SKM-1 (cell line): Measurements from ENCODE around the gene FGD6.
A peak's percentile ranks its signal among the peaks of the same experiment; 100 is the strongest.
"Not testable (repeated sequence)": the region's sequence is repeated elsewhere in the genome, so short reads cannot be mapped to it uniquely, and the experiment has no call there.

ENCODE experiments used
- DNase-seq: peaks from one replicate; lab custom pipeline; 2025; ENCODE audit not compliant: unreplicated experiment; lab: John Stamatoyannopoulos, UW

The FGD6 gene

DNA sequence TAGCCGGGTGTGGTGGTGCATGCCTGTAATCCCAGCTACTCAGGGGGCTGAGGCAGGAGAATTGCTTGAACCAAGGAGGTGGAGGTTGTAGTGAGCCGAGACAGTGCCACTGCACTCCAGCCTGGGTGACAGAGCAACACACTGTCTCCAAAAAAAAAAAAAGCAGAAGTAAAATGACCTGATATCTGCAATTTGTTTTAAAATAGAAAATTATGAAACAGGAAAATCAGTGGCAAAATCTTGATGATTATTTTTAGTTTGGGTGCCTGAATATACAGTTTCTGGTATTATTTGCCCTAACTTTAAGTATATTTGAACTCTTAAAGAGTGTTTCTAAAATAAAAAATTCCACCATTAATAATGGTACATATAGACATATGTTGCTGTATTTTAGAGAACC lies 121.4 kb downstream of the FGD6 start:
- not testable (repeated sequence) for DNase-seq

DNA sequence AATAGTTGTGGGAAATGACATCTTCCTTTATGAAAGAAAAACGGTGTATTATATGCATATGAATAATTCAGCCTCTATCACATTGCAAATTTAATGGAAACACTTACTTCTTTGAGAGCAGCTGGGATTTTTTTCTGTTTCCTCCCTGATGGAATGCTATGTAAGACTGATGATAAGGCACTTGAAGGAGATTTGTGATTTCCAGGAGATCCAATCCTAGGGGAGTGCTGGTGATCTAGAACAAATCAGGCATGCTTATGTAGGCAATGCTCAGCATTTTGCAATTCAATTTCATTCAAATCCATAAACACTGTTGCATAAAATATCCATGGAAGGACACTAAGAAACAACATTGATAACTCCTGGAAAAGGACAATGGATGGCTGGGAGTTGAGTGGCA lies 127.8 kb downstream of the FGD6 start:
- no peak for DNase-seq

DNA sequence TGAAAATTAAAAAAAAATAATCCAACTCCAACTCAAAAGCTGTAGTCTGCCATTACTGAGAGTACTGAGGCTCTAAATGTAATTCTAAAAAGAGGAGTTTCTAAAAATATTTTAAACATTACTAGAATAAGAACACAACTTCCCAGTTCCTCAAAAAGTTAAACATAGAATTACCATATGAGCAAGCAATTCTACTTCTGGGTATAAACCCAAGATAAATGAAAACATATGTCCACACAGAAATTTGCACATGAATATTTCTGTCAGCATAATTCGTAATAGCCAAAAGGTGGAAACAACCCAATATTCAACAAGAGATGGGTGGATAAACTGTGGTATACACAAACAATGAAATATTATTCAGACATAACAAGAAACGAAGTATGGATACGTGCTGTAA lies 128.9 kb downstream of the FGD6 start:
- DNase-seq = no peak

DNA sequence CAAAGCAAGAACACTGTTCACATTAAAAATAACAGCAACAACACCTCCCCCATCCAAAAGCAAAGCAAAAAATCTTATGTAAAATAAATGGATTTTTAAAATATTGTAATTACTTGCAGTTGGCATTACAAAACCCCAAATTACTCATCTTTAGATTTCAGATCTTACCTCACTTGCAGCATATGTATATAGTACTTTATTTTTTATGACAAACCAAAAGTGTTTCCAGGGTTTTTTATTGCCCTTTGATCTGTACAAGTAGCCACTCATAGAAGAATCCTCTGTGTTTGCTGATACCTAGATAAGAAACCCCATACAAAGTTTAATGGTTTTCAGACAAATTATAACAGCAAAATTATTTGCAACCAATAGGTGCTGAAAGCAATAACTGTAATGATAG lies 131.7 kb downstream of the FGD6 start:
- DNase-seq = no peak

DNA sequence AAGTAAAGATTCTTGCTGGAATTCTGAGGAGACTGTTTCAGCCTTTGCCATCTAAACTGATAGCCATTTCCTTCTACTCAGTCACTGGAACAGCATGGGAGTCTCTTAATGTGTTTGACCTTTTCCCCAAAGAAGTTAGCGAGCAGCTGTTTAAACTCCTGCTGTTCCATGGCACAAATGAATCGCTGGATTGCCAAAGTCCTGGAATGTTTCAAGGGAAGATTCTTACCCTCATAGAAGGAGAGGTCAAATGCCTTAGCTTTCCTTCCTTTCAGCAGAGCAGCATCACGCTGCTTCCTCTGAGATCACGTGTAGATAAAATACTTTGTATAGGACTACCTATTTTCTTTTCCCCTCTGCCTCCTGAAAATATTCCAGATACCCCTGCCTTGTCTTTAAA lies 133.3 kb downstream of the FGD6 start:
- no peak for DNase-seq

DNA sequence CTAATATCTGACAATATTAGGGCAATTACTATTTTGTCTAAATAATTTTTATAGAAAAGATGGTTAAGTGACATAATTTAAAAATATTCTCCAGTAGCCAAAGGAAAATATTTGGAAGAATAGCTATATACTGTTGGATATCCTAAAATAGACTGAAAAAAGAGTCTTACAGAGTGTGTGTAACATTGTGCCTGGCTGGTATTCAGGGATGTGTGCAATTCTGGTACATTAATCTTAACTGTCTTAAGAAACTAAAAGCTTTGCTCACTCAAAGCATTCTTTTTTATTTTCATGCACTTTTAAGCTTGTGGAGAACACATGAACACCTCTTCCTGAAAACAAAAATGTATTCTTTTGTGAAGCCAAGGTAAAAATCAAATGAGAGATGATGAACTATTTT lies 133.8 kb downstream of the FGD6 start:
- DNase-seq = no peak

DNA sequence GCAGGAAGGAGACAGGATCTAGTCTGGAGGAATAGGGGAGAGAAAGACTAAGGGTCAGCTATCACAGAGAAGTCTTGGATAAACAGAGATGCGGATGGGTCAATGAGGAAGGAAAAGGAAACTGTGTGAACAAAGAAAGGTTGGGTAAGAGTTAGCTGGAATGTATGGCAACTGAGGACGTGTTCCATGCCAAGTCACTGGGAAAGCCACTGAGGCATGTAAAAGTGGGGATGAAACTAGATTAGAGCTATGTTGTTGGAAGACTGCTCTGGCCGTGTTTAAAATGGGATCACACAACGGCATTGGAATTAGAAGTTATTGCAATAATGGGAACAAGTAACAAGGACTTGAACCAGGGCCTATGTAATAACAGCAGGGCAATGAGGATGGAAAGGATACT lies 139.9 kb downstream of the FGD6 start:
- DNase-seq = no peak

DNA sequence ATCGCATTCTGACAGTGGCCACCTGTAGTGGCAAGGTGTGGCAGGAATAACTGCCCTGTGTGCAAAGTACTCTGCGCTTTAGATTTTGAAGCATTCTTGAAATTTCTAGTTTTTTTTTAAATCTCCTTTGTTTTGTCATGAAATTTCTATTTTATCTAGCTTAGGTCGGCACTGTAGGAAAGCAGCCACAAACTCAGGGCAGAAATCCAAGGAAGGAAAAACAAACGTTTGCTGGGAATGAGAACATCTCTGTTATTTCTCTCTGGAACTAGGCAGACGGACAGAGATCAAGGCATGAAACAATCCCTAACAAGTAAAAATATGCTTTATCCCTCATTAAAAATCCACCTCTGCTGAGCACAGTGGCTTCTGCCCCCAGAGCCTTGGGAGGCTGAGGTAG lies 142.5 kb downstream of the FGD6 start:
- no peak for DNase-seq

DNA sequence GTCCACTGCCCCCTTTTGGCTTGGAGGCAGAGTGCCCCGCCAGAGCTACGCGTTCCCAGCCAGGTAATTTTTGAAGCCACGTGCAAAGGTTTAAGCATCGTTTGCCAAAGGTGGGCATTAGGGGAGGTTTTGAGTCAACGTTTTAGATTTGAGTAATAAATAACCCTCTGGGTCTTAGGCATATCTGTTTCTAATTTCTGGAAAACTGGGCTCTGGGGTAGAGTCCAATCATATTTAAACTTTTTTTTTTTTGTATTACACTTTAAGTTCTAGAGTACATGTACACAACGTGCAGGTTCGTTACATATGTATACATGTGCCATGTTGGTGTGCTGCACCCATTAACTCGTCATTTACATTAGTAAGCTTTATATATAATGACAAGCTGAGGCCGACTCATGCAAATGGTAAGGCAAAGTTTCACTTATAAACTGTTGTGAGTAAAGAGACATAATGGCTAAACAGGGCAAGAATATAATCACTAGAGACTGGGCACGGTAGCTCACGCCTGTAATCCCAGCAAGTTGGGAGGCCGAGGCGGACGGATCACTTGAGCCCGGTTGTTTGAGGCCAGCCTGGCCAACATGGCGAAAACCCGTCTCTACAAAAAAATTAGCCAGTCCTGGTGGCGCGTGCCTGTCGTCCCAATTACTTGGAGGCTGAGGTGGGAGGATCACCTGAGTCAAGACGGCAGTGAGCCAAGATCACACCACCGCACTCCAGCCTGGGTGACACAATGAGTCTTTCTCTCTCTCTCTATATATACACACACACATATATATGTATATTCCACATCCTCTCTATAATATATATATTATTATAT lies 143.4 kb downstream of the FGD6 start:
- DNase-seq = no peak

DNA sequence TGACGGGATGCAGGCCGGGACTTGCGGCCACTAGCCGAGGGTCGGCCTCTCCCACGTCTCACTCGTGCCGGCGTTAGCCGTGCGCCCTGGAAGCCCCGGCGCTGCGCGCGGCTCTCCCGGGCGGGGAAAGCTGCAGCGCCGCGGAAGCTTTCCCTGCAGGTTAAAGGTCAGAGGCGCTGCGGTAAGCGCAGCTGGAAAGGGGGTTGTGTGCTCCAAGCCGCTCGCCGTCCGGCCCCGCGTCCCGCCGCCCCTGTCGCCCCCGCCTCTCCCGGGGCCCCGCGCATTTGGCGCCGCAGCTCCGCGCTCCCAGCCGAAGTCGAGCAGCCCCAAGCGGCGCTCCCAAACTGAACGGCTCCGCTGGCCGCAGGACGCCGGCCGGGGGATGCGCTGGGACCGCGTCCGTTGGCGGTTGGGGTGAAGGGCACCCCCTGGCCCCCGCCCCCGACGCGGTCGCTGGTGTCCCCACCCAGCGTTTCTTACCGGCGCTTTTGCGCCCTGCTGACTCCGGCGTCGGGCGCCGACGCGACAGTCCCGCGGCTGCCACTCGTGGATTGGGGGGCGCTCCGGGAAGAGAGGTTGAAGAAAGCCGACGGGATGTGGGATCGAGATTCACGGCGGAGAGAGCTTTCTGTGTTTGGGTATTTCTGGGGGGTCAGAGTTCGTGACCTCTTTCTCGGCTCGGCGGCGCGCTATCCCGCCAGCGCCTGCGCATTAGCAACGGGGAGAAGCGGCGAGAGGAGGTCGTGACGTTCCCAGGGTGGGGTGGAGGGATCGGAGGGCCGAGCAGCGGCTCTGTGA lies 144.2 kb downstream of the FGD6 start, which contains the start of gene NR2C1:
Gene NR2C1 (minus strand): TSS at position 719 of the 798 bp plus-strand sequence. CDS start 6,234 bp downstream, outside the sequence.
- DNase-seq = peak; percentile 50

DNA sequence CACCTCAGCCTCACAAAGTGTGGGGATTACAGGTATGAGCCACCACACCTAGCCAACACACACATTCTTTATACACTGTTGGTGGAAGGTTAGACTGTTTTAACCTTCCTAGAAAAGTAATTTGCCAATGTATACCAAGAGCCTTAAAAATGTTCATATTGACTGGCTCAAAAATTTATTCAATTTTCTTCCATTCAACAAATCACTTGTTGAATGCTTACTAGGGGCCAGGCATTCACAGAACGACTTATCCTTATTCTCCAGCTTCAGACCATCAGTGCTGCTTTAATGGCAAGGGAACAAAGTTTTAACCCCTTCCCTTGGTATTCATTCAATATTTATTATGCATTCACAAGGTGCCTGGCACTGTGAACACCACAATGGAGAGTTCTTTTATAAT lies 146.9 kb downstream of the FGD6 start:
- DNase-seq = no peak

DNA sequence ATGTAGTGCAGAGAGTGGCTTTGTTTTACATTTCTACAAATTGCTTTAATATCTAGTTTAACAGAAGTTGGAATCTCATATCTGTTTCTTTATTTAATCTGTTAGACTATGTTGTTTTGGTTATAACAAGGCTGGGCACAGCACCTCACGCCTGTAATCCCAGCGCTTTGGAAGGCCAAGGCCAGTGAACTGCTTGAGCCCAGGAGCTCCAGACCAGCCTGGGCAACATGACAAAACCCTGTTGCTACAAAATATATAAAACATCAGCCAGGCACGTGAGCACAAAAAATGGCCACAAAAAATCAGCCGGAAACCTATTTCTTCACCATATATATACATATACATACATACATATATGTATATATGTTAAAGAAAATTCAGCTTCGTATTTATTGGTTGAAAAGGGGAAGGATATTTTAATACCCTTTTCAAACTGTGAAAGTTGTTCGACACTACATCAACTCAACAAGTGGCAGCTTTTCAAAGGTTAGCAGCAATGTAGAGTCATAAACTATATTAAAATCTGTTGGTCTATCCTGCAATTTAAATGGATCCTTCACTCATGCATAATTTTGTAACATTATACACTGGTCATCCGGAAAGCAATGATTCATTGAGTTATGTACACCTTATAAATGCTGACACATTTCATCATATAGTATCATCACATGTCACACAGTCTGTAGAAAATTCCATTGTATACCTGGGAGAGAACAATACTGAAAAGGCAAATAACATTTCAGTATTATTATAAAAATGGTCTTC lies 151.0 kb downstream of the FGD6 start:
- DNase-seq = no peak

DNA sequence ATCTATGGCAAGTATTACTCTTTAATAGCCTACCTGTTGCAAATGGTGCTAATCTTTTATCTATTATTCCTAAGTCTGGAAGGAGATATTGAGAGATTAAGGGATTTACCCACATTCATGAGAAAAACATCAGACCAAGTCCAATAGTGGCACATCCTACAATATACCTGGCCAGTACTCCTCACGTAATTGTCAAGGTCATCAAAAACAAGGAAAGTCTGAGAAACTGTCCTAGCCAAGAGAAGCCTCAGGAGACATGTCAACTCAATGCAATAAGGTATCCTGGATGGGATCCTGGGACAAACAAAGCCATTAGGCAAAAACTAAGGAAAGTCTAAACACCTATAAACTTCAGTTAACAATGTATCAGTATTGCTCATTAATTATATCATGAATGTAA lies 156.3 kb downstream of the FGD6 start:
- no peak for DNase-seq

DNA sequence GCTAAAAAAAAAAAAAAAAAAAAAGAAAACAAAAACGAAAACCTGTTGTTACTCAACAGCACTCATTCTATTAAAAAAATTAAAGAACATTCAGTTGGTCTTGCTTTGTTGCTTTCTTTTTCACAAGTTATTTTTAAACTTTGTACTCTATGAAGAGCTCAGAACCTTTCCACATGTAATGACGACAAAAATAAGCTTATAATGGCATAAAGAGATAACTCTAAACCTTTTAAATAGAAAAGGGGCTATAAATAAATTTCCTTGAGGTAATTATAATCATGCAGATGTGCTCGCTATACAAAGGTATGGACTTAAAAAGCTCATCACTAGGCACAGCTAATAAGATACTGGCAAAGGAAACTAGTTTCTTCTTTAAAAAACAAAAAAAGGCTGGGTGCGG lies 157.3 kb downstream of the FGD6 start:
- no peak for DNase-seq

DNA sequence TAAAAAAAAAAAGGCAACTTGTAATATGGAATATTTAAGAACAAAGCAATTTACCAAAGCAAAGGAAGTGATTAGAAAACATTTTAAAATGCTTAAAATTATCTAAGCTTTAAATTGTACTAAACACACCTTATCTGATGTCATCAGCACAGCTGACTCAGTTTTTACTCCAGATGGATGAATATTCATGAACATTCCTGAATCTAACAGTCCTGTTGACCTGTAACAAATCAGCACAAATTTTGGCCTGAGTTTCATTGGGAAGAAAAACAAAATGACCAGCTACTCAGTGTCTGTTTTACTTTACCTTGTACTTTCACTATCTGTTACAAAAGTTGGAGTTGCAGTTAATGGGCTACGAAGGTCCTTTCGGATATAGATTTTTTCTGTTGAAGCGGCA lies 159.8 kb downstream of the FGD6 start:
- DNase-seq = no peak

DNA sequence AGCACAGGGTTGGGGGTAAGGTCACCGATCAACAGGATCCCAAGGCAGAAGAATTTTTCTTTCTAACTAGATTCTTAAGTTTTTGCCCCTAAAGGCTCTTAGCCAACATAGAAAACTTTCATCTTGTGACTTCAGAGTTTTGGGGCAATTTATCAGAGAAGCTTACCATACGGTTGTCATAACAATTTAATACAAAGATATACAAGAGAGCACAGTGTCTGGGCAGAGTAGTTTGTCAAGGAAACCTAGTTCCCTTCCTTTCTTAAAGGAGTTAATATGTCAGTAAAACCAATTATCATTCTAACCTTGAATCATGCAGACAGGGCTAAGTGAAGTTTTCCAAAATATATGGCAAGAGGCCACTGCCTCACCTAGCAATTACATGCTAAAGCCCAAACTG lies 162.2 kb downstream of the FGD6 start:
- DNase-seq = no peak

DNA sequence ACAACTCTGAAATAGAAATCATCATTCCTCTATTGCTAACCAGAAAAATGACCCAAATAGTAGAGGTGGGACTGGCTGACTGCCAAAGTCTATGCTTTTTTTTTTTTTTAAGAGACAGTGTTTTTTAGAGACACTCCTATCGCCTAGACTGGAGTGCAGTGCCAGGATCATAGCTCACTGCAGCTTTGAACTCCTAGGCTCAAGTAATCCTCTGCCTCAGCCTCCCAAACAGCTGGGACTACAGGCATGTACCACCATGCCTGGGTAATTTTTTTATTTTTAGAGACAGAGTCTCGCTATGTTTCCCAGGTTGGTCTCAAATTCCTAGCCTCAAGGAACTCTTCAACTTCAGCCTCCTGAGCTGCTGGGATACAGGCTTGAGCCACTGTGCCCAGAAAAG lies 163.1 kb downstream of the FGD6 start:
- DNase-seq = no peak

DNA sequence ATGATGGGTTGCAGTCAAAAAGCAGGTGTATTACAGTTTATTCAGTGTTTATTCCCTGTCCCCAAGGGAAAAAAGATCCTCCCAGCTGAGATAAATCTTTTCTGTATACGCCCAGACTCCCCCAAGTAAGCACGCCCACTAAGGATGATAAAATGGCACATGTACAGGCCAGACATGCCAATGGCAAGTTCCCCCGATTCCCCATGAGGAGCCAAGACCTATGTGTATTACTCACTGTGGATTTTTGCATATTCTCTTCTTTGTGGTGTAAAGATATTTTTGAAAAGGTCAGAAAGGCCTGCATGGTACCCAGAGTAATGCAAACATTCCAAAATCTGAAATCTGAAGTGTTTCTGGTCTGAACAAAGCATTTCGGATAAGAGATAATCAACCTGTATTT lies 166.0 kb downstream of the FGD6 start:
- DNase-seq = no peak

DNA sequence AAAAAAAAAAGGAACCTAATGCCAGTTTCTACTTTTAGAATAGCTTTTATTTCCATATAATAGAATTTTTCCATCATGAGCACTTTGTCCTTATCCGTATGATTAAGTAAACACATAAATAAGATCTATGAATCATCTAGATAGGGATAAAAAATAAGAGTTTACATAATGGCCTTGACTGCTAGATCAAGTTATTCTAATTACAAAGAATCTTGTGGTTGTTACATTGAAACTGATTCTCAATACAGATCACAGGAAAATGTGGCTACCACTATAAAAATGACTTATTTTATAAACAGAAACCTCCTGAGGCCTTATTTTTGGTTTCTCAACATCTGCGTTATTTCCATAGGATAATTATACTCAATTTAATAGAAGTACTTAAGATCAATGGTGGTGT lies 179.4 kb downstream of the FGD6 start:
- no peak for DNase-seq

DNA sequence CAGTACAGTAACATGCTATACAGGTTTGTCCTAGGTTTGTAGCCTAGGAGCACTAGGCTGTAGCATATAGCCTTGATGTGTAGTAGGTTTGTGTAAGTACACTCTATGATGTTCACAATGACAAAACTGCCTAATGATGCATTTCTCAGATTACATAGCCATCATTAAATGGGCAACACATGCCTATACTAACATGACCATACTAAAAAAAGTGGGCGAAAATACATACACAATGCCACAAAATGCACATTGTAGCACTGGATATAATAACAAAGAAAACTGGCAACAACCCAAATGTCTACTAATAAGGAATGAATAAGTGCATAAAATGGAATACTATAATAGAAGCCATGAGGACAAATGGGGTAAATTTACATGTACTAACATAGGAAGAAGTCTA lies 182.5 kb downstream of the FGD6 start:
- no peak for DNase-seq
